ENCODE data around the gene RAP1GAP. TPM values are rescaled to one million over a fixed set of nuclear protein-coding genes. Genes with fewer than 3 reads are reported as not detected.

The RAP1GAP gene
- total and polyA plus RNA-seq, 9 of the 15 experiments (the other 6 are each of a cell fraction or from before 2014, with no cell fraction given) = 0.29 to 30.2 (median 19.2) TPM

DNA sequence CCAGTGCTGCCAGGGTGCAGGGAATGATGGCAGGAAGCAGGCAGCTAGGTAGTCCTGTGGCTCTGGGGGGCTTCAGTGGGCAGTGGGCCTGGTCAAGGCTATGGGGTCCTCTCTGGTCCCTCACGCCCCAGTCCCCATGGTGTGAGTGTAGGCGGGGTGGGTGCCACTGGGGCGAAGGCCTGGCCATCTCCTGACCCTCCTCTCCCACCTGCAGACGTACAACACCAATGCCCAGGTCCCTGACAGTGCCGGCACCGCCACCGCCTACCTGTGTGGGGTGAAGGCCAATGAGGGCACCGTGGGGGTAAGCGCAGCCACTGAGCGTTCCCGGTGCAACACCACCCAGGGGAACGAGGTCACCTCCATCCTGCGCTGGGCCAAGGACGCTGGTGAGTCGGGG, 106.3 kb downstream of the RAP1GAP start (continued):
- TF ChIP-seq, protein P1, sequence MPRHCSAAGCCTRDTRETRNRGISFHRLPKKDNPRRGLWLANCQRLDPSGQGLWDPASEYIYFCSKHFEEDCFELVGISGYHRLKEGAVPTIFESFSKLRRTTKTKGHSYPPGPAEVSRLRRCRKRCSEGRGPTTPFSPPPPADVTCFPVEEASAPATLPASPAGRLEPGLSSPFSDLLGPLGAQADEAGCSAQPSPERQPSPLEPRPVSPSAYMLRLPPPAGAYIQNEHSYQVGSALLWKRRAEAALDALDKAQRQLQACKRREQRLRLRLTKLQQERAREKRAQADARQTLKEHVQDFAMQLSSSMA (CRISPR knock-in tag; IDR thresholded peaks at IDR 0.05) = no peak
- TF ChIP-seq, protein P2, sequence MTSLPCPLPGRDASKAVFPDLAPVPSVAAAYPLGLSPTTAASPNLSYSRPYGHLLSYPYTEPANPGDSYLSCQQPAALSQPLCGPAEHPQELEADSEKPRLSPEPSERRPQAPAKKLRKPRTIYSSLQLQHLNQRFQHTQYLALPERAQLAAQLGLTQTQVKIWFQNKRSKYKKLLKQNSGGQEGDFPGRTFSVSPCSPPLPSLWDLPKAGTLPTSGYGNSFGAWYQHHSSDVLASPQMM (CRISPR knock-in tag; IDR thresholded peaks at IDR 0.05) = no peak
- TF ChIP-seq ZNF766 (CRISPR knock-in tag; conservative IDR thresholded peaks at IDR 0.05) (no peak), ZNF707 (CRISPR knock-in tag; conservative IDR thresholded peaks at IDR 0.05) (no peak), ZNF146 (CRISPR knock-in tag; IDR thresholded peaks at IDR 0.05; ENCODE audit: unreplicated experiment) (no peak), CBFA2T3 (IDR thresholded peaks at IDR 0.05) (no peak)
- TF ChIP-seq, protein P3, sequence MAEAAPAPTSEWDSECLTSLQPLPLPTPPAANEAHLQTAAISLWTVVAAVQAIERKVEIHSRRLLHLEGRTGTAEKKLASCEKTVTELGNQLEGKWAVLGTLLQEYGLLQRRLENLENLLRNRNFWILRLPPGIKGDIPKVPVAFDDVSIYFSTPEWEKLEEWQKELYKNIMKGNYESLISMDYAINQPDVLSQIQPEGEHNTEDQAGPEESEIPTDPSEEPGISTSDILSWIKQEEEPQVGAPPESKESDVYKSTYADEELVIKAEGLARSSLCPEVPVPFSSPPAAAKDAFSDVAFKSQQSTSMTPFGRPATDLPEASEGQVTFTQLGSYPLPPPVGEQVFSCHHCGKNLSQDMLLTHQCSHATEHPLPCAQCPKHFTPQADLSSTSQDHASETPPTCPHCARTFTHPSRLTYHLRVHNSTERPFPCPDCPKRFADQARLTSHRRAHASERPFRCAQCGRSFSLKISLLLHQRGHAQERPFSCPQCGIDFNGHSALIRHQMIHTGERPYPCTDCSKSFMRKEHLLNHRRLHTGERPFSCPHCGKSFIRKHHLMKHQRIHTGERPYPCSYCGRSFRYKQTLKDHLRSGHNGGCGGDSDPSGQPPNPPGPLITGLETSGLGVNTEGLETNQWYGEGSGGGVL (CRISPR knock-in tag; IDR thresholded peaks at IDR 0.05) = no peak

Measured in K562 (cell line).